Psoas muscle (tissue), 8 donors: Measurements from ENCODE around the gene B3GAT2. TPM values are rescaled to one million over a fixed set of nuclear protein-coding genes. Genes with fewer than 3 reads are reported as not detected.

ENCODE experiments used
- ATAC-seq, 4 donors: fragments of 200-7000 bp; cut with Tn5 transposase; one replicate each; pipeline ENCODE4 v1.9.1; 2020; ENCODE audit warnings: moderate library complexity in 3 of 4, mild to moderate bottlenecking in 2 of 4
- DNase-seq, 2 donors: peaks; one replicate each; pipeline ENCODE4 v3.0.0-alpha.2; 2020
- H3K27ac ChIP-seq: fragments of 200-600 bp; one replicate; pipeline ENCODE4 v1.8.0; 2022
- H3K27me3 ChIP-seq, 3 donors: fragments of 200-600 bp in 1 of 3; one replicate each; pipeline versions ENCODE4 v1.6.1 to v1.8.0; 2013 to 2022; ENCODE audit warnings: low read length in 2 of 3, mild to moderate bottlenecking in 2 of 3, moderate library complexity in 1 of 3; ENCODE audit not compliant: insufficient read depth in 3 of 3
- H3K36me3 ChIP-seq, 2 donors: fragments of 200-600 bp in 1 of 2; one replicate each; pipeline versions ENCODE4 v1.6.1 to v1.8.0; 2013 to 2022; ENCODE audit warnings: low read depth in 1 of 2, mild to moderate bottlenecking in 1 of 2, moderate library complexity in 1 of 2; ENCODE audit not compliant: insufficient read depth in 1 of 2
- H3K4me1 ChIP-seq: fragments of 200-600 bp; one replicate; pipeline ENCODE4 v1.8.0; 2022
- H3K4me3 ChIP-seq: fragments of 200-600 bp; one replicate; pipeline ENCODE4 v1.8.0; 2022; ENCODE audit warnings: mild to moderate bottlenecking
- H3K9me3 ChIP-seq: fragments of 200-600 bp; one replicate; pipeline ENCODE4 v1.8.0; 2022
- CTCF ChIP-seq: fragments of 200-600 bp; IDR thresholded peaks from one replicate; pipeline ENCODE4 v1.8.0; 2022; ENCODE audit warnings: antibody characterized with exemption
- whole genome bisulfite sequencing, 3 donors: extraction: QIAGEN DNeasy Blood & Tissue Kit; methylation state at CpG; one replicate each; pipeline versions ENCODE4 v1.1.6 to v1.1.7; 2013; 5-methylcytosine and 5-hydroxymethylcytosine counted together
- intact Hi-C, 2 donors: fragments of 100-400 bp; cut with DNase I; formaldehyde crosslinking; loops; one replicate each; pipeline versions ENCODE4 v1.11.0 to v1.14.2; 2022
- polyA plus RNA-seq, 3 donors: library from polyadenylated mRNA; stranded (reverse); fragments of 200-250 nt; gene quantifications; one replicate each; pipeline ENCODE4 v1.2.3, GENCODE V29; 2013
- total RNA-seq, 4 donors: library from RNA; stranded (reverse); fragmentation: NEBNext Ultra II Directional in 2 of 4; extraction: Animal tissue kit (Norgen Biotek cat#: 25700) in 2 of 4; gene quantifications; one replicate each; pipeline versions ENCODE4 v1.2.1 to v1.2.4, GENCODE V29; 2021 to 2023
- donor health status: healthy with polysubstance abuse.
- donor health status: DM: no; HTN: no; CAD: no; lungs with moderate emphysema.
- donor health status: Bipolar disorder and iron deficiency.
- donor health status: healthy.
- donor health status: DM: yes; HTN: yes; CAD: no.
- donor health status: DM: no; HTN: no; CAD: no.
- donor health status: DM: no; HTN: no; CAD: no.
- donor health status: DM: yes; HTN: yes; CAD: no.

The B3GAT2 gene
- total and polyA plus RNA-seq, 7 donors = 0.04 to 0.14 (median 0.04) TPM; not detected in 4

GRCh38 chr6:70879496-70879895 is 77.4 kb downstream of the B3GAT2 start:
- 73 to 80% (median 74%) methylated on average over 5 of the region's 5 CpGs for WGBS, 3 donors
- DNase-seq = no peak
- H3K4me3 ChIP-seq = no peak overlapping the region

GRCh38 chr6:70874181-70874913 is 82.5 kb downstream of the B3GAT2 start:
- Histone ChIP-seq H3K27ac (no peak overlapping the region), H3K36me3 (no peaks in the 10 kb centered on the region), H3K4me1 (no peaks in the 10 kb centered on the region), H3K27me3 (no peaks in the 10 kb centered on the region), H3K4me3 (no peak overlapping the region), H3K9me3 (peaks cover 27% of the 10 kb centered on the region)
- TF ChIP-seq CTCF = no peak
- no peak for DNase-seq
- intact Hi-C loops = no loop called here
- no peak for ATAC-seq
- WGBS, 3 donors = 22 to 28% (median 27%) methylated on average over 3 of the region's 3 CpGs

More at GRCh38 chr6:70879496-70879895, 77.4 kb downstream of the B3GAT2 start:
- Histone ChIP-seq H3K9me3 (peaks cover 3% of the 10 kb centered on the region), H3K27ac (no peak overlapping the region), H3K36me3 (no peaks in the 10 kb centered on the region), H3K27me3 (no peaks in the 10 kb centered on the region), H3K4me1 (no peaks in the 10 kb centered on the region)
- TF ChIP-seq CTCF = no peak
- intact Hi-C loops = no loop called here
- no peak for ATAC-seq

- ATAC-seq (no peak), DNase-seq (no peak)
- no peaks in the 10 kb centered on the region for H3K4me1 ChIP-seq
- peaks cover 27% of the 10 kb centered on the region for H3K9me3 ChIP-seq
- intact Hi-C loops = no loop called here
- H3K27ac ChIP-seq = no peak overlapping the region
- no peaks in the 10 kb centered on the region for H3K36me3 ChIP-seq
- H3K27me3 ChIP-seq = no peaks in the 10 kb centered on the region
- WGBS, 3 donors = 96 to 100% (median 98%) methylated on average over 2 of the region's 2 CpGs
- no peak overlapping the region for H3K4me3 ChIP-seq
- TF ChIP-seq CTCF = no peak
These were observed 84.4 kb downstream of the B3GAT2 start for GRCh38 chr6:70872469-70872868.

- Histone ChIP-seq H3K36me3 (peaks cover 0 to 21% of the 10 kb centered on the region in 2 donors), H3K4me1 (no peaks in the 10 kb centered on the region), H3K27me3 (no peaks in the 10 kb centered on the region), H3K27ac (no peak overlapping the region), H3K4me3 (no peak overlapping the region), H3K9me3 (no peaks in the 10 kb centered on the region)
- DNase-seq (no peak), ATAC-seq (no peak)
- intact Hi-C loops = no loop called here
- 69 to 74% (median 73%) methylated on average over 3 of the region's 3 CpGs for WGBS, 3 donors
- TF ChIP-seq CTCF = no peak
These were observed 92.5 kb downstream of the B3GAT2 start for GRCh38 chr6:70864401-70864800.

GRCh38 chr6:70863343-70863742 is 93.5 kb downstream of the B3GAT2 start:
- no peak overlapping the region for H3K27ac ChIP-seq
- no peaks in the 10 kb centered on the region for H3K27me3 ChIP-seq
- DNase-seq (no peak), ATAC-seq (no peak)
- H3K9me3 ChIP-seq = no peaks in the 10 kb centered on the region
- no peak overlapping the region for H3K4me3 ChIP-seq
- H3K36me3 ChIP-seq = peaks cover 0 to 32% of the 10 kb centered on the region in 2 donors
- WGBS, 3 donors = 56 to 65% (median 64%) methylated on average over 3 of the region's 3 CpGs
- intact Hi-C loops = no loop called here
- H3K4me1 ChIP-seq = no peaks in the 10 kb centered on the region
- TF ChIP-seq CTCF = no peak
